Liver (tissue), 9 donors: Measurements from ENCODE around the gene LGALS12. TPM values are rescaled to one million over a fixed set of nuclear protein-coding genes. Genes with fewer than 3 reads are reported as not detected.

ENCODE experiments used
- DNase-seq: peaks from one replicate; pipeline ENCODE4 v3.0.0-alpha.2; 2017; ENCODE audit warnings: low spot score
- H3K27ac ChIP-seq, 2 donors: one replicate each; pipeline ENCODE4 v1.7.0; 2013; ENCODE audit warnings: inconsistent platforms in 2 of 2, low read length in 2 of 2, control low read depth in 1 of 2, low read depth in 1 of 2, mild to moderate bottlenecking in 1 of 2
- H3K27me3 ChIP-seq, 4 donors: one replicate each; pipeline versions ENCODE4 v1.6.1 to v1.7.0; 2013; ENCODE audit warnings: low read length in 3 of 4, inconsistent platforms in 1 of 4, mild to moderate bottlenecking in 1 of 4, moderate library complexity in 1 of 4; ENCODE audit not compliant: control insufficient read depth in 4 of 4, insufficient read depth in 4 of 4
- H3K36me3 ChIP-seq, 4 donors: one replicate each; pipeline versions ENCODE4 v1.6.1 to v1.7.0; 2013; ENCODE audit warnings: low read length in 3 of 4, mild to moderate bottlenecking in 3 of 4, low read depth in 1 of 4, moderate library complexity in 1 of 4; ENCODE audit not compliant: control insufficient read depth in 4 of 4, insufficient read depth in 3 of 4
- H3K4me1 ChIP-seq, 4 donors: one replicate each; pipeline versions ENCODE4 v1.6.1 to v1.7.0; 2013; ENCODE audit warnings: low read length in 3 of 4, mild to moderate bottlenecking in 3 of 4, moderate library complexity in 1 of 4; ENCODE audit not compliant: control insufficient read depth in 4 of 4, insufficient read depth in 4 of 4
- H3K4me3 ChIP-seq, 3 donors: one replicate each; pipeline versions ENCODE4 v1.6.1 to v1.7.0; 2013; ENCODE audit warnings: low read length in 3 of 3, control low read depth in 1 of 3, low read depth in 1 of 3, mild to moderate bottlenecking in 1 of 3
- H3K9ac ChIP-seq, 2 donors: one replicate each; pipeline ENCODE4 v1.7.0; 2013; ENCODE audit warnings: low read length in 2 of 2, mild to moderate bottlenecking in 2 of 2, moderate library complexity in 2 of 2, control low read depth in 1 of 2, low read depth in 1 of 2
- H3K9me3 ChIP-seq, 4 donors: one replicate each; pipeline versions ENCODE4 v1.6.1 to v1.7.0; 2013; ENCODE audit warnings: low read length in 3 of 4; ENCODE audit not compliant: control insufficient read depth in 4 of 4
- EGR1 ChIP-seq, 2 donors: IDR thresholded peaks; 2 replicates each; pipeline ENCODE4 v1.6.1; 2016 to 2018; ENCODE audit warnings: antibody characterized with exemption in 2 of 2, low read depth in 2 of 2
- FOXA1 ChIP-seq: IDR thresholded peaks from 2 replicates; pipeline ENCODE4 v1.6.1; 2016; ENCODE audit warnings: antibody characterized with exemption
- FOXA2 ChIP-seq: IDR thresholded peaks from 2 replicates; pipeline ENCODE4 v1.6.1; 2016; ENCODE audit warnings: antibody characterized with exemption
- GABPA ChIP-seq, 2 donors: IDR thresholded peaks in 1 of 2; conservative IDR thresholded peaks in 1 of 2; 2 replicates each; pipeline ENCODE4 v1.6.1; 2016; ENCODE audit warnings: antibody characterized with exemption in 2 of 2, mild to moderate bottlenecking in 1 of 2, moderate library complexity in 1 of 2
- HNF4A ChIP-seq, 2 donors: conservative IDR thresholded peaks; 2 replicates each; pipeline ENCODE4 v1.6.1; 2016; ENCODE audit warnings: antibody characterized with exemption in 2 of 2, mild to moderate bottlenecking in 2 of 2
- HNF4G ChIP-seq: IDR thresholded peaks from 2 replicates; pipeline ENCODE4 v1.6.1; 2016; ENCODE audit warnings: antibody characterized with exemption
- NR2F2 ChIP-seq: IDR thresholded peaks from 2 replicates; pipeline ENCODE4 v1.6.1; 2016; ENCODE audit warnings: antibody characterized with exemption
- RAD21 ChIP-seq, 2 donors: IDR thresholded peaks; 2 replicates each; pipeline ENCODE4 v1.6.1; 2016; ENCODE audit warnings: antibody characterized with exemption in 2 of 2, mild to moderate bottlenecking in 2 of 2
- RXRA ChIP-seq, 2 donors: IDR thresholded peaks; 2 replicates each; pipeline ENCODE4 v1.6.1; 2017 to 2018; ENCODE audit warnings: antibody characterized with exemption in 2 of 2, mild to moderate bottlenecking in 1 of 2
- SP1 ChIP-seq: IDR thresholded peaks from 2 replicates; pipeline ENCODE4 v1.6.1; 2018; ENCODE audit warnings: antibody characterized with exemption, mild to moderate bottlenecking
- TAF1 ChIP-seq: conservative IDR thresholded peaks from 2 replicates; pipeline ENCODE4 v1.6.1; 2016; ENCODE audit warnings: antibody characterized with exemption, mild to moderate bottlenecking
- YY1 ChIP-seq: IDR thresholded peaks from 2 replicates; pipeline ENCODE4 v1.6.1; 2016; ENCODE audit warnings: antibody characterized with exemption, mild to moderate bottlenecking
- WGBS: extraction: QIAGEN DNeasy Blood & Tissue Kit; methylation state at CpG from one replicate; pipeline ENCODE4 v1.1.7; 2013; 5-methylcytosine and 5-hydroxymethylcytosine counted together
- polyA plus RNA-seq, 2 donors: library from polyadenylated mRNA; stranded (reverse) in 1 of 2; unstranded in 1 of 2; fragments of 200-250 nt in 1 of 2; fragments of >200 nt in 1 of 2; fragmentation: Nextera tagmentation in 1 of 2; extraction: Ambion mirVana in 1 of 2; gene quantifications; one replicate each; pipeline versions ENCODE4 v1.2.1 to v1.2.3, GENCODE V29; 2013 to 2015
- total RNA-seq, 2 donors: library from RNA; depleted of rRNA; stranded (reverse); fragments of >200 nt; gene quantifications; one replicate each; pipeline ENCODE4 v1.2.3, GENCODE V29; 2014
- TF ChIP-seq, protein P1 (sequence below): fragments of 150-350 bp; IDR thresholded peaks from 2 replicates; pipeline ENCODE4 v1.5.1; 2017; ENCODE audit warnings: improper control_type of control experiment, low read depth, low read length; ENCODE audit not compliant: missing input control
- TF ChIP-seq, protein P2 (sequence below): IDR thresholded peaks from 2 replicates; pipeline ENCODE4 v1.6.1; 2016; ENCODE audit warnings: antibody characterized with exemption
- TF ChIP-seq, protein P3 (sequence below): IDR thresholded peaks from 2 replicates; pipeline ENCODE4 v1.6.1; 2016; ENCODE audit warnings: antibody characterized with exemption
- TF ChIP-seq, protein P4 (sequence below): IDR thresholded peaks from 2 replicates; pipeline ENCODE4 v1.6.1; 2016; ENCODE audit warnings: antibody characterized with exemption, mild to moderate bottlenecking
- TF ChIP-seq, protein P5 (sequence below): IDR thresholded peaks from 2 replicates; pipeline ENCODE4 v1.6.1; 2016; ENCODE audit warnings: antibody characterized with exemption
- donor health status: healthy.
- donor health status: healthy.
- donor health status: healthy.
- donor health status: healthy.
- donor health status: healthy.

The LGALS12 gene
- total and polyA plus RNA-seq, 4 donors: 0.03 to 0.98 TPM; not detected in 2

DNA sequence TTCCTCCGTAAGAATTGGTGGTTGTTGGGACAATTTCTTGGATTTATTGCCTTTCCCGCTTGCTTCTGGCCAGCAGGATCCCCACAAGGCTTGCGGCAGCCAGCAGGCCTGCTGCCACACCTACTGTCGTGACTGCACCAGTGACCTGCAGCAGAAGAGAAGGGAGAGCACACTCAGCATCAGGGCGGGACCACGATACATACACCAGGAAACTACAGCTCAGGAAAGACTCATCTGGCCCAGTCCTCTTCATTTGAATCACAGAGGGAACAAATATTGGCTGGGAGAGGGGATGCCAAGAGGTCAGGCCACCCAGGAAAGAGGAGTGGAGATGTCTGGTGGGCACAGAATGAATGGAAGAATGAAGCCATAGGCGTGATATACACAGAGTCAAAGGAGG, 47.0 kb downstream of the LGALS12 start:
- Histone ChIP-seq H3K27me3 (no peaks in the 10 kb centered on the region), H3K4me1 (no peaks in the 10 kb centered on the region), H3K27ac (no peak overlapping the region), H3K4me3 (no peak overlapping the region), H3K9me3 (no peaks in the 10 kb centered on the region), H3K9ac (no peak overlapping the region), H3K36me3 (no peaks in the 10 kb centered on the region)
- no peak for TF ChIP-seq HNF4G
- TF ChIP-seq HNF4A (conservative IDR thresholded peaks at IDR 0.05): no peak
- no peak for TF ChIP-seq GABPA (IDR thresholded peaks at IDR 0.05 in 1 of 2, conservative IDR thresholded peaks at IDR 0.05 in 1 of 2)
- TF ChIP-seq EGR1 (IDR thresholded peaks at IDR 0.05; ENCODE audit: low read depth in 2 of 2): no peak
- no peak for TF ChIP-seq FOXA1
- TF ChIP-seq, protein P1, sequence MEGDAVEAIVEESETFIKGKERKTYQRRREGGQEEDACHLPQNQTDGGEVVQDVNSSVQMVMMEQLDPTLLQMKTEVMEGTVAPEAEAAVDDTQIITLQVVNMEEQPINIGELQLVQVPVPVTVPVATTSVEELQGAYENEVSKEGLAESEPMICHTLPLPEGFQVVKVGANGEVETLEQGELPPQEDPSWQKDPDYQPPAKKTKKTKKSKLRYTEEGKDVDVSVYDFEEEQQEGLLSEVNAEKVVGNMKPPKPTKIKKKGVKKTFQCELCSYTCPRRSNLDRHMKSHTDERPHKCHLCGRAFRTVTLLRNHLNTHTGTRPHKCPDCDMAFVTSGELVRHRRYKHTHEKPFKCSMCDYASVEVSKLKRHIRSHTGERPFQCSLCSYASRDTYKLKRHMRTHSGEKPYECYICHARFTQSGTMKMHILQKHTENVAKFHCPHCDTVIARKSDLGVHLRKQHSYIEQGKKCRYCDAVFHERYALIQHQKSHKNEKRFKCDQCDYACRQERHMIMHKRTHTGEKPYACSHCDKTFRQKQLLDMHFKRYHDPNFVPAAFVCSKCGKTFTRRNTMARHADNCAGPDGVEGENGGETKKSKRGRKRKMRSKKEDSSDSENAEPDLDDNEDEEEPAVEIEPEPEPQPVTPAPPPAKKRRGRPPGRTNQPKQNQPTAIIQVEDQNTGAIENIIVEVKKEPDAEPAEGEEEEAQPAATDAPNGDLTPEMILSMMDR: no peak
- TF ChIP-seq FOXA2: no peak
- TF ChIP-seq, protein P2, sequence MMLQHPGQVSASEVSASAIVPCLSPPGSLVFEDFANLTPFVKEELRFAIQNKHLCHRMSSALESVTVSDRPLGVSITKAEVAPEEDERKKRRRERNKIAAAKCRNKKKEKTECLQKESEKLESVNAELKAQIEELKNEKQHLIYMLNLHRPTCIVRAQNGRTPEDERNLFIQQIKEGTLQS: no peak
- TF ChIP-seq NR2F2: no peak
- no peak for TF ChIP-seq YY1
- TF ChIP-seq, protein P3, sequence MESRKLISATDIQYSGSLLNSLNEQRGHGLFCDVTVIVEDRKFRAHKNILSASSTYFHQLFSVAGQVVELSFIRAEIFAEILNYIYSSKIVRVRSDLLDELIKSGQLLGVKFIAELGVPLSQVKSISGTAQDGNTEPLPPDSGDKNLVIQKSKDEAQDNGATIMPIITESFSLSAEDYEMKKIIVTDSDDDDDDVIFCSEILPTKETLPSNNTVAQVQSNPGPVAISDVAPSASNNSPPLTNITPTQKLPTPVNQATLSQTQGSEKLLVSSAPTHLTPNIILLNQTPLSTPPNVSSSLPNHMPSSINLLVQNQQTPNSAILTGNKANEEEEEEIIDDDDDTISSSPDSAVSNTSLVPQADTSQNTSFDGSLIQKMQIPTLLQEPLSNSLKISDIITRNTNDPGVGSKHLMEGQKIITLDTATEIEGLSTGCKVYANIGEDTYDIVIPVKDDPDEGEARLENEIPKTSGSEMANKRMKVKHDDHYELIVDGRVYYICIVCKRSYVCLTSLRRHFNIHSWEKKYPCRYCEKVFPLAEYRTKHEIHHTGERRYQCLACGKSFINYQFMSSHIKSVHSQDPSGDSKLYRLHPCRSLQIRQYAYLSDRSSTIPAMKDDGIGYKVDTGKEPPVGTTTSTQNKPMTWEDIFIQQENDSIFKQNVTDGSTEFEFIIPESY: no peak
- TF ChIP-seq, protein P4, sequence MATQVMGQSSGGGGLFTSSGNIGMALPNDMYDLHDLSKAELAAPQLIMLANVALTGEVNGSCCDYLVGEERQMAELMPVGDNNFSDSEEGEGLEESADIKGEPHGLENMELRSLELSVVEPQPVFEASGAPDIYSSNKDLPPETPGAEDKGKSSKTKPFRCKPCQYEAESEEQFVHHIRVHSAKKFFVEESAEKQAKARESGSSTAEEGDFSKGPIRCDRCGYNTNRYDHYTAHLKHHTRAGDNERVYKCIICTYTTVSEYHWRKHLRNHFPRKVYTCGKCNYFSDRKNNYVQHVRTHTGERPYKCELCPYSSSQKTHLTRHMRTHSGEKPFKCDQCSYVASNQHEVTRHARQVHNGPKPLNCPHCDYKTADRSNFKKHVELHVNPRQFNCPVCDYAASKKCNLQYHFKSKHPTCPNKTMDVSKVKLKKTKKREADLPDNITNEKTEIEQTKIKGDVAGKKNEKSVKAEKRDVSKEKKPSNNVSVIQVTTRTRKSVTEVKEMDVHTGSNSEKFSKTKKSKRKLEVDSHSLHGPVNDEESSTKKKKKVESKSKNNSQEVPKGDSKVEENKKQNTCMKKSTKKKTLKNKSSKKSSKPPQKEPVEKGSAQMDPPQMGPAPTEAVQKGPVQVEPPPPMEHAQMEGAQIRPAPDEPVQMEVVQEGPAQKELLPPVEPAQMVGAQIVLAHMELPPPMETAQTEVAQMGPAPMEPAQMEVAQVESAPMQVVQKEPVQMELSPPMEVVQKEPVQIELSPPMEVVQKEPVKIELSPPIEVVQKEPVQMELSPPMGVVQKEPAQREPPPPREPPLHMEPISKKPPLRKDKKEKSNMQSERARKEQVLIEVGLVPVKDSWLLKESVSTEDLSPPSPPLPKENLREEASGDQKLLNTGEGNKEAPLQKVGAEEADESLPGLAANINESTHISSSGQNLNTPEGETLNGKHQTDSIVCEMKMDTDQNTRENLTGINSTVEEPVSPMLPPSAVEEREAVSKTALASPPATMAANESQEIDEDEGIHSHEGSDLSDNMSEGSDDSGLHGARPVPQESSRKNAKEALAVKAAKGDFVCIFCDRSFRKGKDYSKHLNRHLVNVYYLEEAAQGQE: no peak
- TF ChIP-seq RAD21 (IDR thresholded peaks at IDR 0.05): no peak
- no peak for TF ChIP-seq RXRA (IDR thresholded peaks at IDR 0.05)
- TF ChIP-seq, protein P5, sequence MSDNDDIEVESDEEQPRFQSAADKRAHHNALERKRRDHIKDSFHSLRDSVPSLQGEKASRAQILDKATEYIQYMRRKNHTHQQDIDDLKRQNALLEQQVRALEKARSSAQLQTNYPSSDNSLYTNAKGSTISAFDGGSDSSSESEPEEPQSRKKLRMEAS: no peak
- TF ChIP-seq TAF1: no peak
- DNase-seq: no peak
- WGBS: 89% methylated on average over 7 of the region's 7 CpGs

DNA sequence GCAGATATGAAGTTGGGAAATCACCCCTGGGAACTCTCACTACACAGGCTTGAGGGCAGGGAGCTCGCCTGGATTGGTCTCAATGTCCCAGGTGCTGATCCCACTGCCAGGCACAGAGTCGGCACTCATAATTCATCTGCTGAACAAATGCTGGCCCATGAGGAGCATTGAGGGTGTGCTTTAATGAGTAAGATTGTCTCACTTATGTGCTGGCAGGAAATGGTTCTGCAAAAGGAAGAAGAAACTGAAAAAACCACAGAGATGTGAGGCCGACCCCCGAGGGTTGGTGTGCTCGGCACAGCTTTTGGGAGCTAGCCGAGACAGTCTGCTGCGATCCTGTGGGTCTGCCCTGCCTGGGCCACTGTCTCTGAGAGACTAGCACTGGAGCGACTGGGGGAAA, 47.9 kb downstream of the LGALS12 start:
- no peaks in the 10 kb centered on the region for H3K36me3 ChIP-seq
- no peaks in the 10 kb centered on the region for H3K4me1 ChIP-seq
- DNase-seq: no peak
- no peaks in the 10 kb centered on the region for H3K9me3 ChIP-seq
- TF ChIP-seq EGR1 (IDR thresholded peaks at IDR 0.05; ENCODE audit: low read depth in 2 of 2) (no peak), FOXA1 (no peak), SP1 (no peak), TAF1 (no peak), HNF4G (no peak), NR2F2 (no peak), RAD21 (IDR thresholded peaks at IDR 0.05) (no peak), GABPA (IDR thresholded peaks at IDR 0.05 in 1 of 2, conservative IDR thresholded peaks at IDR 0.05 in 1 of 2) (no peak)
- TF ChIP-seq, protein P3: no peak
- TF ChIP-seq, protein P1: no peak
- TF ChIP-seq, protein P5: no peak
- no peak overlapping the region for H3K27ac ChIP-seq
- H3K9ac ChIP-seq: no peak overlapping the region
- 73% methylated on average over 8 of the region's 8 CpGs for WGBS
- H3K27me3 ChIP-seq: no peaks in the 10 kb centered on the region
- H3K4me3 ChIP-seq: no peak overlapping the region
